Choroid plexus epithelial cell (primary cell): ENCODE data around the gene EEIG1.

Source experiments
- DNase-seq: peaks from one replicate; pipeline ENCODE4 v3.0.0-alpha.2; 2010; ENCODE audit warnings: low read depth
- H3K4me3 ChIP-seq: 2 replicates; pipeline ENCODE4 v1.5.1; 2011; ENCODE audit warnings: low read depth, mild to moderate bottlenecking, control low read depth, low read length, moderate library complexity
- CTCF ChIP-seq: conservative IDR thresholded peaks from 2 replicates; pipeline ENCODE4 v1.5.1; 2011; ENCODE audit warnings: low read depth, mild to moderate bottlenecking, control low read depth, inconsistent platforms, low read length, moderate library complexity

Gene EEIG1

GRCh38 chr9:127959841-127960409 lies 20.9 kb downstream of the EEIG1 start:
- TF ChIP-seq CTCF = no peak
- DNase-seq = no peak
- H3K4me3 ChIP-seq = no peak overlapping the region

GRCh38 chr9:127959398-127959797 lies 21.4 kb downstream of the EEIG1 start:
- no peak for DNase-seq
- H3K4me3 ChIP-seq = no peak overlapping the region
- TF ChIP-seq CTCF = no peak

GRCh38 chr9:127958728-127959127 lies 22.1 kb downstream of the EEIG1 start:
- H3K4me3 ChIP-seq = no peak overlapping the region
- TF ChIP-seq CTCF = no peak
- no peak for DNase-seq

GRCh38 chr9:127955294-127956015 lies 25.3 kb downstream of the EEIG1 start:
- TF ChIP-seq CTCF = peak; percentile 9
- no peak overlapping the region for H3K4me3 ChIP-seq
- no peak for DNase-seq

- TF ChIP-seq CTCF = no peak
- DNase-seq = no peak
- H3K4me3 ChIP-seq = no peak overlapping the region
These were observed 25.9 kb downstream of the EEIG1 start for GRCh38 chr9:127954831-127955293.

GRCh38 chr9:127953768-127954505 lies 26.9 kb downstream of the EEIG1 start:
- no peak for TF ChIP-seq CTCF
- H3K4me3 ChIP-seq = no peak overlapping the region
- peak; percentile 34 for DNase-seq

GRCh38 chr9:127953154-127953553 lies 27.6 kb downstream of the EEIG1 start:
- TF ChIP-seq CTCF = no peak
- no peak for DNase-seq
- H3K4me3 ChIP-seq = no peak overlapping the region
